Motor neuron (in vitro differentiated cells): Measurements from ENCODE around the gene CD47. TPM values are rescaled to one million over a fixed set of nuclear protein-coding genes. Genes with fewer than 3 reads are reported as not detected.

ENCODE experiments used
- total RNA-seq, 8 experiments: library from RNA; unstranded; fragments of 300-600 nt; gene quantifications; 2 replicates each; pipeline versions ENCODE4 v1.2.3 to v1.2.4, GENCODE V29; 2022

Gene CD47
- total RNA-seq, 8 experiments from 2014 or later: 29.5 to 184 (median 77.9) TPM

Other genes starting within 250 kb of the CD47 start
- 10 to 100 TPM; 21.4 to 80.5 (median 29.2) TPM for gene IFT57, start 131.4 kb upstream of the CD47 start, total RNA-seq
- under 1 TPM in 6 of 8 experiments, not detected in 2; 0.09 to 0.57 (median 0.22) TPM for gene HHLA2, start 205.5 kb upstream of the CD47 start, total RNA-seq